ENCODE measurements around the gene FBXO10.

Gene FBXO10

GRCh38 chr9:37555786-37556185 lies 20.4 kb downstream of the FBXO10 start:
- peak; percentile 53 for DNase-seq (ENCODE audit: low read depth)
- TF ChIP-seq, protein P1, sequence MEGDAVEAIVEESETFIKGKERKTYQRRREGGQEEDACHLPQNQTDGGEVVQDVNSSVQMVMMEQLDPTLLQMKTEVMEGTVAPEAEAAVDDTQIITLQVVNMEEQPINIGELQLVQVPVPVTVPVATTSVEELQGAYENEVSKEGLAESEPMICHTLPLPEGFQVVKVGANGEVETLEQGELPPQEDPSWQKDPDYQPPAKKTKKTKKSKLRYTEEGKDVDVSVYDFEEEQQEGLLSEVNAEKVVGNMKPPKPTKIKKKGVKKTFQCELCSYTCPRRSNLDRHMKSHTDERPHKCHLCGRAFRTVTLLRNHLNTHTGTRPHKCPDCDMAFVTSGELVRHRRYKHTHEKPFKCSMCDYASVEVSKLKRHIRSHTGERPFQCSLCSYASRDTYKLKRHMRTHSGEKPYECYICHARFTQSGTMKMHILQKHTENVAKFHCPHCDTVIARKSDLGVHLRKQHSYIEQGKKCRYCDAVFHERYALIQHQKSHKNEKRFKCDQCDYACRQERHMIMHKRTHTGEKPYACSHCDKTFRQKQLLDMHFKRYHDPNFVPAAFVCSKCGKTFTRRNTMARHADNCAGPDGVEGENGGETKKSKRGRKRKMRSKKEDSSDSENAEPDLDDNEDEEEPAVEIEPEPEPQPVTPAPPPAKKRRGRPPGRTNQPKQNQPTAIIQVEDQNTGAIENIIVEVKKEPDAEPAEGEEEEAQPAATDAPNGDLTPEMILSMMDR (IDR thresholded peaks at IDR 0.05; ENCODE audit: low read depth, low read length, missing control alignments) = no peak
- in situ Hi-C loops (cut with HindIII; ENCODE audit: low sequenced_read_pairs) = loop anchor here (5.0 kb wide), 1 partner anchor 43 kb away; no protein-coding TSS in a partner anchor
- no peak overlapping the region for H3K4me3 ChIP-seq (ENCODE audit: low read depth, low read length)

DNA sequence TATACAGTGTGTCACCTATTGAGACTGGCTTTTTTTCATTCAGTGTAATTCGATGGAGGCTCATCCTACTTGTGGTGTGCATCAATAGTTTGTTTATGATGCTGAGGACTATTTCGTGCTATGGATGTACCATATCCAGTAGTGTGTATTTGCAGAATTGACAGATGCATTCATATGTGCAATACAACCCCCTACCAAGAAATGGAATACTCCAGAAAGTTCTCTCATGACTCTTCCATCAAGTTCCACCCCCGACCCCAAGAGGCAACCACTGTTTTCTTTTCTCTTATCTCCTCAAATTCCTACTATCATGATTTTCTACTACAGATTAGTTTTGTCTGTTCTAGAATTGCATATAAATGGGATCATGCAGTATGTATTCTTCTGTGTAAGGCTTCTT lies 21.9 kb downstream of the FBXO10 start:
- no peak for DNase-seq (ENCODE audit: low read depth)
- in situ Hi-C loops (cut with HindIII; ENCODE audit: low sequenced_read_pairs) = no loop called here
- TF ChIP-seq, protein P1 (IDR thresholded peaks at IDR 0.05; ENCODE audit: low read depth, low read length, missing control alignments) = no peak
- no peak overlapping the region for H3K4me3 ChIP-seq (ENCODE audit: low read depth, low read length)

DNA sequence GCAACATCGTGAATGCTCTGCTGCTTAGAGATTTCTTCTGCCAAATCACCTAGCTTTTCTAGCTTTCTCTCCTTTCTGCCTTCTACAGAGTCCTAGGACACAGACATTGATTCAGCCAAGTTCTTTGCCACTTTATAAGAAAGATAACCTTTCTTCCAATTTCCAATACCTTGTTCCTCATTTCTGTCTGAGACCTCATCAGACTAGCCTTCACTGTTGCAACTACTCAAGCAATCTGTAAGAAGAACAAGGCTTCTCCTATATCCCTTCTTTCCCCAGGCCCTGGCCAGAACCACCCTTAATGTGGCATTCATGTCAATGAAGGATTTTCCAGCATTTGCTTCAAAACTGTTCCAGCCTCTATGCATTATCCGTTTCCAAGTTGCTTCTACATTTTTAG lies 24.3 kb downstream of the FBXO10 start:
- TF ChIP-seq, protein P1 (IDR thresholded peaks at IDR 0.05; ENCODE audit: low read depth, low read length, missing control alignments) = no peak
- no peak overlapping the region for H3K4me3 ChIP-seq (ENCODE audit: low read depth, low read length)
- in situ Hi-C loops (cut with HindIII; ENCODE audit: low sequenced_read_pairs) = no loop called here
- no peak for DNase-seq (ENCODE audit: low read depth)

DNA sequence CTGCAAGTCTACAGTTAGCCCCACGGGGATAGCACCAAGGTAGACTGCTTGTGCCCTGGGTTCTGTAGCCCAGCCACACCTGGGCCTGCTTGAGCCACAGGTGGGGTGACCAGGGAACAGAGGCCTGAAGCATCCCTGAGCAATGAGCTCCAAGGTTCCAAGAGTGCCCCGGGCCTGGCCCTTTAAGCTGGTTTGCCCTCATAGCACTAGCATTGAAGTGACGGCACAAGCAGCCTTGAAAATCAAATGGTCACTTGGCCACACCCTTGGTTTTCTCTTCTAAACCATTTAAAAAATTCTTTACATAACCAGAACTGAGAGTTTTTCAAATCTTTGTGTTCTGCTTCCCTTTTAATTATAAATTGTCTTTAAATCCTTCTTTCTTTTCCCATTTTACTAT lies 24.7 kb downstream of the FBXO10 start:
- in situ Hi-C loops (cut with HindIII; ENCODE audit: low sequenced_read_pairs) = no loop called here

GRCh38 chr9:37550781-37551180 lies 25.4 kb downstream of the FBXO10 start:
- DNase-seq (ENCODE audit: low read depth) = peak; percentile 45
- in situ Hi-C loops (cut with HindIII; ENCODE audit: low sequenced_read_pairs) = no loop called here
- TF ChIP-seq, protein P1 (IDR thresholded peaks at IDR 0.05; ENCODE audit: low read depth, low read length, missing control alignments) = no peak
- no peak overlapping the region for H3K4me3 ChIP-seq (ENCODE audit: low read depth, low read length)

More for the DNA sequence above, 24.7 kb downstream of the FBXO10 start:
- DNase-seq (ENCODE audit: low read depth) = no peak
- TF ChIP-seq, protein P1 (IDR thresholded peaks at IDR 0.05; ENCODE audit: low read depth, low read length, missing control alignments) = no peak
- no peak overlapping the region for H3K4me3 ChIP-seq (ENCODE audit: low read depth, low read length)

DNA sequence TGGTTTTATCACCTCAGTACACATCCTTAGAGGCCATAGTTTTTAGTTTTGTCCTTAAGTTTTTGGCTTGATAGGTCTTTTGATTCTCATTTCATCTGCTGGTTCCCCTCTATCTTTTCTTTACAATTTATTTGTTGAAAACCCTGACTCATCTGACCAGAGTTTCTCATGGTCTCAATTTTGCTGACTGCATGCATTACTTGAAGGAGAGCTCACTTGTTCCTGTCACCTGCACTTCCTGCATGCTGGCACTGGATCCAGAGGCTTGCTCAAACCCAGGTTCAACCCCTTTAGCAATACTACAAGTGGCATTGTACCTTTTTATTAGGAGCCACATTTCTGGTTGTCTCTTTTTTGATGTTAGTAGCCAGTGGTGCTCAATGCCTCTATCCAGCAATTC lies 26.7 kb downstream of the FBXO10 start:
- DNase-seq (ENCODE audit: low read depth) = peak; percentile 11
- TF ChIP-seq, protein P1 (IDR thresholded peaks at IDR 0.05; ENCODE audit: low read depth, low read length, missing control alignments) = no peak
- in situ Hi-C loops (cut with HindIII; ENCODE audit: low sequenced_read_pairs) = no loop called here

More for the DNA sequence above, 26.7 kb downstream of the FBXO10 start:
- H3K4me3 ChIP-seq (ENCODE audit: low read depth, low read length) = no peak overlapping the region

Measured in astrocyte of the cerebellum (primary cell).